Astrocyte of the hippocampus (primary cell): Measurements from ENCODE around the gene SOX6.
A peak's percentile ranks its signal among the peaks of the same experiment; 100 is the strongest.
"Not testable (repeated sequence)": the region's sequence is repeated elsewhere in the genome, so short reads cannot be mapped to it uniquely, and the experiment has no call there.

Source experiments
- DNase-seq: peaks from one replicate; pipeline ENCODE4 v3.0.0; 2011; ENCODE audit warnings: low read depth, low spot score

Gene SOX6

DNA sequence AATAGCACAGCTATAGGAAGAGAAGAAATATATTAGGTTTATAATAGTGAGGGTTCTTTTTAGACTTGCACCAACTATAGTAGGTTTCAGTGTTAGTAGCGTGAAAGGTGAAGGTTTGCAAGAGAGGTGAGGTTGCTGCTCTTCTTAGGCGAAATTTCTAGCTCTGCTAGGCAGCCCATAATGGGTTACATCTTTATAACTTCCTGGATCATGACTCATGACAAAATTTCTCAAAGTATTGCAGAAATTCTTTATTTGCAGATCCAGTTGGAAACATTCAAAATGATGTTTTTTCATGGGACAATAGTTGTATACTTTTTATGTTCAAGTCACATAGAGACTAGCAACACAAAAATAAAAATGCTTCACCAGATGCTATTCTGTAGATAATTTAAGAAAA is 260.0 kb downstream of the SOX6 start:
- DNase-seq = no peak

- no peak for DNase-seq
Observed at GRCh38 chr11:16095756-16096155, 260.6 kb downstream of the SOX6 start.

DNA sequence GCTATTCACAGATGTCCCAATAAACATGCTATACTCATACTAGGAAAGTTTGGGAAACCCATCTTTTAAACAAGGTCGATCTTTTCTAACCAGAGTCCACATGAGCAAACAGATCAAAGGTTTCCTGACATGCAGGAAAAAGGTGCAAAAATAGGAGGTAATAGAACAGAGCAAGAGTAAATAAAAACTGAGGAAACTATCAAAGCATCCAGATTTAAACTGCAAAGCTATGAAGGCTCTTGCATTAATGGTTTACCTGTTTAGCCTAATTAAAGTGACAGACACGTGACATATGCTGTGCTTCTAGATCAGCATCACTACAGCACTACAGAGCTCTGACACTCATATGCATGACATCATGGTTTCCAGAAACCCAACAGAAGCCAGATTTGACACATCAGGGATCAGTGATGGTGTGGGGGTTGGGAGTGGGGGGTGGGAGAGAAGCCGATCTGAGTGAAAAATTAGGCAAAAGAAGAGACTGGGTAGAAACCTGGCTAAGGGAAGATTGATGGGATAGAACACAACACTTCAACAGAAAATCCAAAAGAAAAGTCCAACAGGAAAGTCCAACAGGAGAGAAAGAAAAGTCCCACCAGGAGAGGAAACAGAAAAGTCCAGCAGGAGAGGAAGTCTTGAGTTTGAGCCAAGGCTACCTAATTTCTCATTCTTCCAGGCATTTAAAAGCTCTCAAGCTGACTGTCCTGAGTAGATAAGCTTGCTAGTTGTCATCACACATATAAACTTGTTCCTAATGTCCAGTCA is 262.3 kb downstream of the SOX6 start:
- no peak for DNase-seq

DNA sequence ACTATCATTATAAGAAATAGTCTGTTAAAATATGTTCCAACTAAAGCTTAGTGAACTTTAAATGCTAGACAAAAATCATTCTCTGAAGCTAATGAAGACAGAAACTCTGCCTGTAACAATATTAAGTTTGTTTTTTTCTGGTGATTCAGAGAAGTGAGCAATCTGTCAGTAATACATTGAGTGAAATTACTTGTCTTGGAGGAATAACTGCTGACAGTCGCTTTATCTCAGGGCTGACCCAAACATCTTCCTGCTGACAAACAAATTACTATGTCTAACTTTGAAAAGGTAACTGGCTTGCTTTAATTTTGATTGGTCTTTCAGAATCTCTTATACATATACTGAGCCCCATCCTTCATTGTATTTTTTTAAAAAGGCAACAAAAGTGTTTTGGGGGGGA is 264.5 kb downstream of the SOX6 start:
- no peak for DNase-seq

GRCh38 chr11:16089481-16089880 is 266.9 kb downstream of the SOX6 start:
- DNase-seq = no peak

DNA sequence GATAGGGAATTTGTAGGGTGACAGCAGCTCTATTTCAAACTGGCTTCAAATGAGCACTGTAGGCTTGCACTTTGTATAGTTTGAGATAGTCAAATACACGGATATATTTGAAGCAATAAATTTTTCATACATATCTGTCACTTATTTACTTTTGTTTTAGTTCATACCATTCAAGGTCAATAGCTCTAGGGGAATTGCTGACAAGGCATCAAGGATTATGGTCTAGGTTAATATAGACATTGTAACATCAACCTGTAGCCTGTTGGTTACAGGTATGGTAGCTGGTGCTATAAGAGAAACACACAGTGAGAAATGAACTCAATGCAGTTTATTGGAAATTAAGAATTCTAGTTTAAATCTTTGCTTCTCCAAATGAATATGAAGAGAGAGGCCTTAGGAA is 267.6 kb downstream of the SOX6 start:
- DNase-seq = no peak

GRCh38 chr11:16087886-16088285 is 268.5 kb downstream of the SOX6 start:
- no peak for DNase-seq

DNA sequence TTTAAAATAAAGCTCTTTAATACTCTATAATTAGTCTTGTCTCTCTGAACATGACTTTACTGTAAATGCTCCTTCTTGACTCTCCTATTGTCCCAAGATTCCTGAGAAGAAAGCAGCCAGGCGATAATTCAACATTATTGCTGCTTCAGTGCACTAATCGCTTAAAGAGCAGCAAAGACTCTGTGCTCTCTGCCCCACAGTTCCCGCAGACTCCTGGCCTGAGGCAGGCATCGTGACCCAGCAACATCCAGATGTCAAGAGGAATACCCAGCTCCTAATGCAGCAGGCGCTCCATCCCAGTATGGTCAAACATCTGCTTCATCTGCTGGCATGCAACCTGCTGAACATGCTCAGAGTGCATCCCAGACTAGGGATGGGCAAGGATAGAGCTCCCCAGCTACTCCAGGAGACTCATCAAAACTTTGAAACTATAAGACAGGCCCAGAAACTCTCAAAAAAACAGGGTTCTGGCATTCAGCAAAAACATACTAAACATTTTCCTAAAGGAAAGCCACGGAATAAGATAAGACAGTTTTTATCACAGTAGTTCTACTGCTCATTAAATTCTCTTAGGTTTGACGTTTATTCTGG is 270.0 kb downstream of the SOX6 start:
- DNase-seq = peak; percentile 66

GRCh38 chr11:16082095-16083055 is 274.0 kb downstream of the SOX6 start:
- no peak for DNase-seq

GRCh38 chr11:16081382-16082094 is 274.8 kb downstream of the SOX6 start:
- DNase-seq = no peak

- DNase-seq = no peak
Observed at GRCh38 chr11:16080688-16081381, 275.5 kb downstream of the SOX6 start.

DNA sequence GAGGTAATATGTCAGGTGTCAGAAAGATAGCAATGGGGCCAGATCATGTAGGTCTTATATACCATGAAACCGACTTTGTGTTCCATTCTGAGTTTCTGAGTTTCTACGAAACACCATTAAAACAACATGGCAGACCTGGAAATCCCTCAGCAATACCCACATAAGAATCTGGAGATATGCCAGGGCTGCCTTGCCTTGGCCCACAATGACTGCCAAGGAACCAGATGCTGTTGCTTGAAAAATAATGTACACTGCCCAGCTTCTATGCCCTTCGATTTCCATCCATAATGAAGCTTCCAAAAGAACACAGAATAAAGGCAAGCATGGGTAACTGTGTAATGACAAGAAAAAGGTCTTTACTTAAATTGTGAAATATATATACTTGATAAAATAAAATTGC is 277.4 kb downstream of the SOX6 start:
- DNase-seq = no peak

DNA sequence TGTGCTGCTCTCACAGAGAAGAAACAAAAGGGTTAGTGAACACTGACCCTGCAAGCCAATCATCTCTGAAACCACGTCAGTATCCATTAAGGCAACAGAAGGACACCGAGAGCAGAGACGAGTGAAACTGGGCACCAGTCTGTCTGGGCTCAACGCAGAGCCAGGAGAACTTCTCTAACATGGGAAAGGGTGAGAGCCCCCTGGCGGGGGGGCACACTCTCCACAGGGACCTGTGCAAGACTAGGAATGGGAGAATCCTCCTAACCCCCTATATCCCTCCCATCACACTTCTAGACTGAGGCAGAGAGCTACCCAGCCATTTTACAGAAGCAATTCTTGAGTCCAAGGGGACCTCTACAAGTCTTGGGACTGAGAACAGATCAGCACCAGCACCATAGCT is 285.8 kb downstream of the SOX6 start:
- DNase-seq = no peak

DNA sequence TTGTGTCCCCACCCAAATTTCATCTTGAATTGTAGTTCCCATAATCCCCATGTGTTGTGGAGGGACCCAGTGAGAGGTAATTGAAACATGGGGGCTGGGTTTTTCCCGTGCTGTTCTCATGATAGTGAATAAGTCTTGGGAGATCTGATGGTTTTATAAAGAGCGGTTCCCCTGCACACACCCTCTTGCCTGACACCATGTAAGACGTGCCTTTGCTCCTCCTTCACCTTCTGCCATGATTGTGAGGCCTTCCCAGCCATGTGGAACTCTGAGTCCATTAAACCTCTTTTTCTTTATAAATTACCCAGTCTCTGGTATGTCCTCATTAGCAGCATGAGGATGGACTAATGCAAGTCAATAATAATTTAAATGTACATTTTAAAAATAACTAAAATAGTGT is 289.1 kb downstream of the SOX6 start:
- DNase-seq = not testable (repeated sequence)

DNA sequence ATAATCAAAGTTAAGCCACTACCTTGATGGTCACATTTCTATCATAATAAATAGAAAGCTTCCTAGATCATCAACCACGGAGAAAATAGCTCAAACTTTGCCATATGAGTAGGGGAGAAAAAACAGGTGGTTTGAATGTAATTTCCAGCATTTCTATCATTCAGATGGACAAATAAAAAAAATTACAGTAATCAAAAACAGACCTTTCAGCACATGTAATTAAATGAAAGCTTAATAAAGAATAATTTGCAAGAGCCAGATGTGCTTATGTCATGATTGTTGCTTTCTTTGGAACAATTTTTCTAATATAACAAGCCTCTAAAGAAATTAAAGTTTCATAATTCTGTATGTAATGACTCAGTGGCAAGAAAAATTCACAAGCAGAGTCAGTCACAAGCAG is 297.0 kb downstream of the SOX6 start:
- DNase-seq = no peak

GRCh38 chr11:16058671-16059070 is 297.7 kb downstream of the SOX6 start:
- DNase-seq = no peak

- no peak for DNase-seq
Observed at GRCh38 chr11:16052750-16053149, 303.6 kb downstream of the SOX6 start.

DNA sequence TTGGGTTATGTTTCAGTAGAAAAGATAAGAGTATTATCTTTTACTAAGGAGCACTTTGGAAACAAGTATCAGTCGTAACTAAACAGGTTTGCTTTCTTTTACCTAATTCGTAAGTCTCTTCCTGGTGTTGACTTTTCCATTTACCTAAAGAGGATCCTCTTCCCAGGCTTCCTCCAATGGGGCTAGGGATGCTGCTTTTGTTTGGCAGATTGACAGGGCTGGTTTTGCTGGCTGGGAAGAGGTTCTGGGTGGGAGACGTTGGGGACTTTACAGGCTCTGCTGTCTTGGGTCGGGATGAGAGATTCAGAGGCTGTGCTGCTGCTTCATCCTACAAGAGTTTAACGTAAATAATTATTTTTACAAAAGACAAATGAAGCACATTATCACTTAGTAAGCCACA is 306.7 kb downstream of the SOX6 start:
- DNase-seq = no peak

- no peak for DNase-seq
Observed at GRCh38 chr11:16047073-16047472, 309.3 kb downstream of the SOX6 start.

DNA sequence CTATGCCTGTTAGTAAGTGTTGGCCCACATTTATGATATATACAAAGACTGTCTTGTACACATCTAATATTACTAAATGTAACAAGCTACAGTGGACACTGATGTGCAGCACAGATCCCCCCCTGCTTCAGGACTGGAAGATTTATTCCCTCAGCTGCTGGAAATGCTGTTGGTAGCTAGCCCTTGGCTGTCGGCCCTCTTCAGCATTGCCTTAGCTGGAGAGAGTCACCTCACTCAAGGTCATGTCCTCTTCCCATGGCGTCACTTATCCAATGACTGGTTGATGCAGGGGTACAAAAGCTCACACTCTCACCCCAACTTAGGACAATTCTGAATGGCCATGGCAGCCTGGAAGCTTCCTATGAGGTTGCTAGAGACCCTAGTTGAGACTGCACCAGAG is 312.7 kb downstream of the SOX6 start:
- no peak for DNase-seq

- DNase-seq = no peak
Observed at GRCh38 chr11:16041207-16041606, 315.1 kb downstream of the SOX6 start.
